ENCODE results near the gene PRDM16.

Gene PRDM16

DNA sequence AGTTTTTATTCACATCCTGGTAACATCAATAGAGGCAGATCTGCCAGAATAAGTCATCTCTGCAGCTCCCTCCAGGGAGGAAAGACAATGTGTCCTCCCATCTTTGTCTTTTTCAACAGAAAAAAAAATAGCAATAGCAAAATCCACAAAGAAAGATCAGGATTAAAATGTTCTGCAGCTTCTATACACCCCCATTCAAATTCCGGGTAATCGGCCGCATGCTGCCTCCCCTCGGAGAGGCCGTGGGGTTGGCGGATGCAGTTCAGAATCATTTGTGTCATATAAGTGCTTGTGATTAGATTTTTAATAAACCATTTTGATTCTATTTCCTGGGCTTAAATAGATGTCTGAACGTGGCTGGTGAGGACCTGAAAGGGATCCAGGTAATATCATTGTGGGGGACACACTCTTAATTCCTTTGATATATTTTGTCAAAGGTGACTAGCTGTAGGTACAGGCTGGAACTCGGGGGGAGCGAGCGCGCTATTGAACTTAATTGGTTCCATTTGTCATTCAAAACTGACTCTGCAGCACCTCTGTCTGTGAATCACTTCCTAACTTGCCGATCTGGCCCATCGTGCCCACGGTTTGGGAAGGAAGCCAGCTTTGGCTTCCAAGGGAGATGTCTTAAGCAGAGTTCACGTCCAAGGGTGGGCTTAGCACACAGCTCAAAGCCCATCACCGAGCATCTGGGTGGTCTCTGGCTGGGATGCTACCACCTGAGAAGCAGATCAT is 299.9 kb downstream of the PRDM16 start:
- FAIRE-seq (no peak), DNase-seq (ENCODE audit: insufficient read length, low spot score) (no peak)
- TF ChIP-seq, protein P1, sequence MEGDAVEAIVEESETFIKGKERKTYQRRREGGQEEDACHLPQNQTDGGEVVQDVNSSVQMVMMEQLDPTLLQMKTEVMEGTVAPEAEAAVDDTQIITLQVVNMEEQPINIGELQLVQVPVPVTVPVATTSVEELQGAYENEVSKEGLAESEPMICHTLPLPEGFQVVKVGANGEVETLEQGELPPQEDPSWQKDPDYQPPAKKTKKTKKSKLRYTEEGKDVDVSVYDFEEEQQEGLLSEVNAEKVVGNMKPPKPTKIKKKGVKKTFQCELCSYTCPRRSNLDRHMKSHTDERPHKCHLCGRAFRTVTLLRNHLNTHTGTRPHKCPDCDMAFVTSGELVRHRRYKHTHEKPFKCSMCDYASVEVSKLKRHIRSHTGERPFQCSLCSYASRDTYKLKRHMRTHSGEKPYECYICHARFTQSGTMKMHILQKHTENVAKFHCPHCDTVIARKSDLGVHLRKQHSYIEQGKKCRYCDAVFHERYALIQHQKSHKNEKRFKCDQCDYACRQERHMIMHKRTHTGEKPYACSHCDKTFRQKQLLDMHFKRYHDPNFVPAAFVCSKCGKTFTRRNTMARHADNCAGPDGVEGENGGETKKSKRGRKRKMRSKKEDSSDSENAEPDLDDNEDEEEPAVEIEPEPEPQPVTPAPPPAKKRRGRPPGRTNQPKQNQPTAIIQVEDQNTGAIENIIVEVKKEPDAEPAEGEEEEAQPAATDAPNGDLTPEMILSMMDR (IDR thresholded peaks at IDR 0.05; ENCODE audit: insufficient read depth, missing control alignments): no peak

GRCh38 chr1:3369446-3370076 is 300.6 kb downstream of the PRDM16 start:
- DNase-seq (ENCODE audit: insufficient read length, low spot score) (no peak), FAIRE-seq (no peak)
- TF ChIP-seq, protein P1 (IDR thresholded peaks at IDR 0.05; ENCODE audit: insufficient read depth, missing control alignments): no peak

DNA sequence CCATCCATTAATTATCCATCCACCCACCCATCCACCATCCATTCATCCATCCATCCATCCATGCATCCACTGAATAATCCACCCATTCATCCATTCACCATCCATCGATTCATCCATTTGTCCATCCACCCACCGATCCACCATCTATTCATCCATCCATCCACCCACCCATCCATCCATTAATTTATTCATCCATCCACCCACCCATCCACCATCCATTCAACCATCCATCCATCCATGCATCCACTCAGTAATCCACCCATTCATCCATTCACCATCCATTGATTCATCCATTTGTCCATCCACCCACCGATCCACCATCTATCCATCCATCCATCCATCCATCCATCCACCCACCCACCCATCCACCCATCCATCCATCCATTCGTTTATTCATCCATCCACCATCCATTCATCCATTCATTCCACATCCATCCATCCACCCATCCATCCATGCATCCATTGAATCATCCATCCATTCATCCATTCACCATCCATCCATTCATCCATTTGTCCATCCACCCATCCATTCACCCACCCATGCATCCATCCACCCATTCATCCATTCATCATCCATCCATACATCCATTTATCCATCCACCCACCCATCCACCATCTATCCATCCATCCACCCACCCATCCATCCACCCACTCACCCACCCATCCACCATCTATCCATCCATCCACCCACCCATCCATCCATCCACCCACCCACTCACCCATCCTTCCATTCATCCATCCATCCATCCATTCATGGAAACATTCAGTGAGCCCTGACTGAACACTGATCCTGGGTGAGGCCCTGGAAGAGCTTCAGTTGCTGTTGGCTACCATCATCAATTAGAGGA is 302.1 kb downstream of the PRDM16 start:
- TF ChIP-seq, protein P1 (IDR thresholded peaks at IDR 0.05; ENCODE audit: insufficient read depth, missing control alignments): no peak
- DNase-seq (ENCODE audit: insufficient read length, low spot score): no peak
- no peak for FAIRE-seq

DNA sequence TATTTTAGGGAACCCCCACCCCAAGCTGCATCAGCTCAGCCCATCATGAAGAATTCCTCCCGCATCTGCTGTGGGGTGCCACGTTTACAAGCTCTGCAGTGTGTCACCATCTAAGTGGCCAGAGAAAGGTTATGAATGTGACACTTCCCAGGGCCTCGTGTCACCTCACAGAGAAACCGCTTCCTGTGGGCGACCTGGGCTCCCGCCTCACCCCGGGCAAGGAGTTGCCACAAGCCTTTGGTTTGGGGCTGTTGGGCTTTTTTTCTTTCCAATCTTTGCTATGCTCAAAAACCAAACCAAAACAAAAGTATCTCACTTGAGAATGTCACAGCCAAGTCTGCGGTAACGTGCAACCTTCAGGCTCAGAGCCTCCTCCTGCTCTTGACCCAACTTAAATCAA is 303.3 kb downstream of the PRDM16 start:
- TF ChIP-seq, protein P1 (IDR thresholded peaks at IDR 0.05; ENCODE audit: insufficient read depth, missing control alignments): no peak
- DNase-seq (ENCODE audit: insufficient read length, low spot score) (no peak), FAIRE-seq (no peak)

DNA sequence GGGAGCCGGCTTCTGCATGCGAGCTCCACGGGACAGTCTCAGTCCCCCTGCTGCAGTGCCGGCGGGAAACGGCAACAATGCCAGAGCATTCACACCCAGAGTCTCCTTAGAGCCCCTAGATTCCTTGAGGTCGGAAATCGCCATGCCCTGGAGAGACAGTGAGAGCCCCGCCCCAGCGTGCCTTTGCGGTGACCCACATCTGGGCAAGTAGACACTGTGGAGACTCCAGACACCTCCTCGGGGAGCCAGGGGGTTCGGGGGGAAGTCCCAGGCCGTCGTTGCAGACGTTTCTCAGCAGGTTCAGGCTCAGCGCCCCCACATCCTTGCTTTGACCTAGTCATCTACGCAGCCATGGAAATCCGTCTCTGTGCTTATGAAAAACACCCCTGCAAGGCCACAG is 304.2 kb downstream of the PRDM16 start:
- no peak for DNase-seq (ENCODE audit: insufficient read length, low spot score)
- no peak for FAIRE-seq

GRCh38 chr1:3373700-3374405 is 304.9 kb downstream of the PRDM16 start:
- TF ChIP-seq, protein P1 (IDR thresholded peaks at IDR 0.05; ENCODE audit: insufficient read depth, missing control alignments): no peak
- DNase-seq (ENCODE audit: insufficient read length, low spot score) (no peak), FAIRE-seq (no peak)

More for the DNA sequence above, 304.2 kb downstream of the PRDM16 start:
- TF ChIP-seq, protein P1 (IDR thresholded peaks at IDR 0.05; ENCODE audit: insufficient read depth, missing control alignments): no peak
